GM23338 (cell line): Measurements from ENCODE around the gene LEP. TPM values are rescaled to one million over a fixed set of nuclear protein-coding genes. Genes with fewer than 3 reads are reported as not detected.

ENCODE experiments used
- ATAC-seq: fragments of 200-7000 bp; cut with Tn5 transposase; 3 replicates; pipeline ENCODE4 v1.9.1; 2020
- DNase-seq: peaks from one replicate; pipeline ENCODE4 v3.0.0-alpha.2; 2015; ENCODE audit warnings: low spot score
- H2AFZ ChIP-seq: fragments of 200-600 bp; sonication (generic); 2 replicates; pipeline ENCODE4 v1.8.0; 2016; ENCODE audit warnings: antibody characterized with exemption, mild to moderate bottlenecking, moderate library complexity
- H3F3A ChIP-seq: fragments of 200-600 bp; sonication (generic); replicated peaks from 2 replicates; pipeline ENCODE4 v1.8.0; 2017; ENCODE audit warnings: antibody characterized with exemption, mixed run types, low read depth
- H3K27ac ChIP-seq: fragments of 200-600 bp; sonication (generic); 2 replicates; pipeline ENCODE4 v1.6.1; 2016; ENCODE audit warnings: low read depth
- H3K27me3 ChIP-seq: fragments of 200-600 bp; sonication (generic); 2 replicates; pipeline ENCODE4 v1.8.0; 2016; ENCODE audit warnings: mild to moderate bottlenecking, mixed run types, moderate library complexity; ENCODE audit not compliant: insufficient read depth
- H3K36me3 ChIP-seq: fragments of 200-600 bp; sonication (generic); 2 replicates; pipeline ENCODE4 v1.8.0; 2016; ENCODE audit warnings: mild to moderate bottlenecking; ENCODE audit not compliant: insufficient read depth
- H3K4me1 ChIP-seq: fragments of 200-600 bp; sonication (generic); 2 replicates; pipeline ENCODE4 v1.8.0; 2016; ENCODE audit warnings: mild to moderate bottlenecking, moderate library complexity; ENCODE audit not compliant: insufficient read depth
- H3K4me2 ChIP-seq: fragments of 200-600 bp; sonication (generic); 2 replicates; pipeline ENCODE4 v1.7.1; 2017; ENCODE audit warnings: mixed run types
- H3K4me3 ChIP-seq: fragments of 200-600 bp; sonication (generic); 2 replicates; pipeline ENCODE4 v1.6.1; 2016; ENCODE audit warnings: mixed run types
- H3K79me2 ChIP-seq: fragments of 200-600 bp; sonication (generic); replicated peaks from 2 replicates; pipeline ENCODE4 v1.8.0; 2017; ENCODE audit warnings: mild to moderate bottlenecking; ENCODE audit not compliant: insufficient read depth
- H3K9me2 ChIP-seq: fragments of 200-600 bp; sonication (generic); 2 replicates; pipeline ENCODE4 v1.8.0; 2017; ENCODE audit not compliant: insufficient read depth
- H4K20me1 ChIP-seq: fragments of 200-600 bp; sonication (generic); replicated peaks from 2 replicates; pipeline ENCODE4 v1.8.0; 2017; ENCODE audit warnings: mild to moderate bottlenecking; ENCODE audit not compliant: insufficient read depth
- H3K27ac Mint-ChIP-seq: 2 replicates; pipeline ENCODE4 v1.8.0; 2020; ENCODE audit warnings: inconsistent platforms, mild to moderate bottlenecking, moderate library complexity, mixed read lengths
- H3K27me3 Mint-ChIP-seq: 3 replicates; pipeline ENCODE4 v1.8.0; 2022; ENCODE audit warnings: low read depth, mild to moderate bottlenecking, moderate library complexity, mixed read lengths, inconsistent platforms; ENCODE audit not compliant: insufficient read depth, poor library complexity
- H3K36me3 Mint-ChIP-seq: 3 replicates; pipeline ENCODE4 v1.8.0; 2021; ENCODE audit warnings: low read depth, mild to moderate bottlenecking, inconsistent platforms, moderate library complexity, mixed read lengths
- H3K4me1 Mint-ChIP-seq: 3 replicates; pipeline ENCODE4 v1.8.0; 2020; ENCODE audit warnings: mild to moderate bottlenecking, inconsistent platforms, mixed read lengths
- H3K4me3 Mint-ChIP-seq: 3 replicates; pipeline ENCODE4 v1.8.0; 2021; ENCODE audit warnings: moderate library complexity, mild to moderate bottlenecking, inconsistent platforms, mixed read lengths
- H3K9me3 Mint-ChIP-seq: 3 replicates; pipeline ENCODE4 v1.8.0; 2020; ENCODE audit warnings: moderate library complexity, mild to moderate bottlenecking, inconsistent platforms, mixed read lengths
- CTCF ChIP-seq, 2 experiments: fragments of 200-600 bp in 1 of 2; sonication (generic) in 1 of 2; conservative IDR thresholded peaks; 2 replicates each; pipeline versions ENCODE4 v1.5.1 to v1.6.1; 2016 to 2017; ENCODE audit warnings: antibody characterized with exemption in 2 of 2, low read depth in 2 of 2, mild to moderate bottlenecking in 2 of 2, moderate library complexity in 1 of 2
- EZH2 ChIP-seq: fragments of 200-600 bp; sonication (generic); IDR thresholded peaks from one replicate; pipeline ENCODE4 v1.8.0; 2017; ENCODE audit warnings: antibody characterized with exemption, mild to moderate bottlenecking, low read depth; ENCODE audit not compliant: unreplicated experiment
- EZH2phosphoT487 ChIP-seq: fragments of 200-600 bp; sonication (generic); IDR thresholded peaks from one replicate; pipeline ENCODE4 v1.8.1; 2018; ENCODE audit warnings: antibody characterized with exemption; ENCODE audit not compliant: unreplicated experiment
- JUNB ChIP-seq: IDR thresholded peaks from one replicate; pipeline ENCODE4 v1.6.1; 2016; ENCODE audit warnings: antibody characterized with exemption; ENCODE audit not compliant: unreplicated experiment
- POLR2AphosphoS5 ChIP-seq: IDR thresholded peaks from 2 replicates; pipeline ENCODE4 v1.6.1; 2016; ENCODE audit warnings: antibody characterized with exemption, low read depth
- STAT1 ChIP-seq: IDR thresholded peaks from one replicate; pipeline ENCODE4 v1.6.1; 2016; ENCODE audit warnings: antibody characterized with exemption; ENCODE audit not compliant: unreplicated experiment
- ZNF331 ChIP-seq: fragments of 250-450 bp; sonication (Bioruptor Pico); IDR thresholded peaks from 2 replicates; pipeline ENCODE4 v1.5.0; 2020; ENCODE audit warnings: low read depth, mild to moderate bottlenecking, moderate library complexity
- polyA plus RNA-seq: library from polyadenylated mRNA; unstranded; fragments of >200 nt; fragmentation: Nextera tagmentation; extraction: Ambion mirVana; gene quantifications from 2 replicates; pipeline ENCODE4 v1.2.1, GENCODE V29; 2016
- total RNA-seq: library from RNA; depleted of rRNA; stranded (reverse); fragments of >200 nt; shearing (Covaris generic); gene quantifications from 2 replicates; pipeline ENCODE4 v1.2.3, GENCODE V29; 2014
- TF ChIP-seq, protein P1 (sequence below): IDR thresholded peaks from one replicate; pipeline ENCODE4 v1.6.1; 2018; ENCODE audit warnings: antibody characterized with exemption; ENCODE audit not compliant: unreplicated experiment
- TF ChIP-seq, protein P2 (sequence below): IDR thresholded peaks from 2 replicates; pipeline ENCODE4 v1.6.1; 2016; ENCODE audit warnings: antibody characterized with exemption

The LEP gene
- total and polyA plus RNA-seq, 2 experiments from 2014 or later, result not detected

DNA sequence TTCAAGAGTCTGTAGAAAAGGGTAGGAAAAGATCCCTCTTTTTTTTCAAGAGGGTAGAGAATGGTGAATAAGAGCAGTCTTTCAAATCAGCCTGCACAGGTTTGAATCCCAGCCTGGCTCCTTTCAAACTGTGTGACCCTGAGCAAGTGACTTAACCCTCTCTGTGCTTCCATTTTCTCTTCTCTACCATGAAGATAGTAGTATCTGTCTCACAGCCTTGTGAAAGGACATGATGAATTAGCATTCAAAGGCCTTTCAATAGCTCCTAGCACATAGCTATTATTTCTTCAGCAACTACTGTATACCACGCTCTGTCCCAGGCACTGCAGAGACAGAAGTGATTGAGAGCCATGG is 25.4 kb downstream of the LEP start:
- Mint-ChIP-seq H3K36me3 (no peaks in the 10 kb centered on the region), H3K4me1 (peaks cover 41% of the 10 kb centered on the region), H3K9me3 (no peaks in the 10 kb centered on the region), H3K4me3 (no peak overlapping the region), H3K27me3 (peaks cover 26% of the 10 kb centered on the region), H3K27ac (no peak overlapping the region)
- peak overlapping the region; percentile 65; the same call in 1 of the 2 replicates for H3K27ac ChIP-seq
- H3K79me2 ChIP-seq, result no peaks in the 10 kb centered on the region
- H3K9me2 ChIP-seq, result peaks cover 5% of the 10 kb centered on the region; the same call in 1 of the 2 replicates
- H3K4me2 ChIP-seq, result peak overlapping the region; percentile 75
- H3K27me3 ChIP-seq, result peaks cover 20% of the 10 kb centered on the region
- peak overlapping the region; percentile 47; the same call in 1 of the 2 replicates for H3K4me3 ChIP-seq
- H3F3A ChIP-seq, result no peaks in the 10 kb centered on the region
- TF ChIP-seq POLR2AphosphoS5, result no peak
- TF ChIP-seq JUNB, result no peak
- TF ChIP-seq ZNF331, result no peak
- no peak for TF ChIP-seq CTCF (conservative IDR thresholded peaks at IDR 0.05; ENCODE audit: low read depth in 2 of 2)
- no peak for TF ChIP-seq EZH2phosphoT487
- TF ChIP-seq STAT1, result no peak
- TF ChIP-seq, protein P1, sequence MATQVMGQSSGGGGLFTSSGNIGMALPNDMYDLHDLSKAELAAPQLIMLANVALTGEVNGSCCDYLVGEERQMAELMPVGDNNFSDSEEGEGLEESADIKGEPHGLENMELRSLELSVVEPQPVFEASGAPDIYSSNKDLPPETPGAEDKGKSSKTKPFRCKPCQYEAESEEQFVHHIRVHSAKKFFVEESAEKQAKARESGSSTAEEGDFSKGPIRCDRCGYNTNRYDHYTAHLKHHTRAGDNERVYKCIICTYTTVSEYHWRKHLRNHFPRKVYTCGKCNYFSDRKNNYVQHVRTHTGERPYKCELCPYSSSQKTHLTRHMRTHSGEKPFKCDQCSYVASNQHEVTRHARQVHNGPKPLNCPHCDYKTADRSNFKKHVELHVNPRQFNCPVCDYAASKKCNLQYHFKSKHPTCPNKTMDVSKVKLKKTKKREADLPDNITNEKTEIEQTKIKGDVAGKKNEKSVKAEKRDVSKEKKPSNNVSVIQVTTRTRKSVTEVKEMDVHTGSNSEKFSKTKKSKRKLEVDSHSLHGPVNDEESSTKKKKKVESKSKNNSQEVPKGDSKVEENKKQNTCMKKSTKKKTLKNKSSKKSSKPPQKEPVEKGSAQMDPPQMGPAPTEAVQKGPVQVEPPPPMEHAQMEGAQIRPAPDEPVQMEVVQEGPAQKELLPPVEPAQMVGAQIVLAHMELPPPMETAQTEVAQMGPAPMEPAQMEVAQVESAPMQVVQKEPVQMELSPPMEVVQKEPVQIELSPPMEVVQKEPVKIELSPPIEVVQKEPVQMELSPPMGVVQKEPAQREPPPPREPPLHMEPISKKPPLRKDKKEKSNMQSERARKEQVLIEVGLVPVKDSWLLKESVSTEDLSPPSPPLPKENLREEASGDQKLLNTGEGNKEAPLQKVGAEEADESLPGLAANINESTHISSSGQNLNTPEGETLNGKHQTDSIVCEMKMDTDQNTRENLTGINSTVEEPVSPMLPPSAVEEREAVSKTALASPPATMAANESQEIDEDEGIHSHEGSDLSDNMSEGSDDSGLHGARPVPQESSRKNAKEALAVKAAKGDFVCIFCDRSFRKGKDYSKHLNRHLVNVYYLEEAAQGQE, result no peak
- TF ChIP-seq, protein P2, sequence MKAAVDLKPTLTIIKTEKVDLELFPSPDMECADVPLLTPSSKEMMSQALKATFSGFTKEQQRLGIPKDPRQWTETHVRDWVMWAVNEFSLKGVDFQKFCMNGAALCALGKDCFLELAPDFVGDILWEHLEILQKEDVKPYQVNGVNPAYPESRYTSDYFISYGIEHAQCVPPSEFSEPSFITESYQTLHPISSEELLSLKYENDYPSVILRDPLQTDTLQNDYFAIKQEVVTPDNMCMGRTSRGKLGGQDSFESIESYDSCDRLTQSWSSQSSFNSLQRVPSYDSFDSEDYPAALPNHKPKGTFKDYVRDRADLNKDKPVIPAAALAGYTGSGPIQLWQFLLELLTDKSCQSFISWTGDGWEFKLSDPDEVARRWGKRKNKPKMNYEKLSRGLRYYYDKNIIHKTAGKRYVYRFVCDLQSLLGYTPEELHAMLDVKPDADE, result no peak
- no peak for TF ChIP-seq EZH2
- peak overlapping the region; percentile 95 for H2AFZ ChIP-seq
- no peaks in the 10 kb centered on the region for H3K36me3 ChIP-seq
- no peak for ATAC-seq
- DNase-seq, result no peak
- peaks cover 41% of the 10 kb centered on the region for H3K4me1 ChIP-seq
- no peaks in the 10 kb centered on the region for H4K20me1 ChIP-seq
